Sigmoid colon (tissue), 4 donors: Measurements from ENCODE around the gene BHLHA15.

Source experiments
- EP300 ChIP-seq, 4 donors: sonication (generic); formaldehyde crosslinking; IDR thresholded peaks; one replicate each; pipeline ENCODE4 v1.6.1; 2017; ENCODE audit warnings: antibody characterized with exemption in 4 of 4
- POLR2AphosphoS5 ChIP-seq, 4 donors: sonication (generic); formaldehyde crosslinking; IDR thresholded peaks; one replicate each; pipeline ENCODE4 v1.6.1; 2017; ENCODE audit warnings: antibody characterized with exemption in 4 of 4
- TF ChIP-seq, protein P1 (sequence below), 4 experiments: fragments of 450-650 bp in 3 of 4; fragments of 200-600 bp in 1 of 4; IDR thresholded peaks; one replicate each; pipeline ENCODE4 v1.5.1; 2016 to 2019; ENCODE audit warnings: antibody characterized with exemption in 4 of 4, mild to moderate bottlenecking in 3 of 4, moderate library complexity in 2 of 4

DNA sequence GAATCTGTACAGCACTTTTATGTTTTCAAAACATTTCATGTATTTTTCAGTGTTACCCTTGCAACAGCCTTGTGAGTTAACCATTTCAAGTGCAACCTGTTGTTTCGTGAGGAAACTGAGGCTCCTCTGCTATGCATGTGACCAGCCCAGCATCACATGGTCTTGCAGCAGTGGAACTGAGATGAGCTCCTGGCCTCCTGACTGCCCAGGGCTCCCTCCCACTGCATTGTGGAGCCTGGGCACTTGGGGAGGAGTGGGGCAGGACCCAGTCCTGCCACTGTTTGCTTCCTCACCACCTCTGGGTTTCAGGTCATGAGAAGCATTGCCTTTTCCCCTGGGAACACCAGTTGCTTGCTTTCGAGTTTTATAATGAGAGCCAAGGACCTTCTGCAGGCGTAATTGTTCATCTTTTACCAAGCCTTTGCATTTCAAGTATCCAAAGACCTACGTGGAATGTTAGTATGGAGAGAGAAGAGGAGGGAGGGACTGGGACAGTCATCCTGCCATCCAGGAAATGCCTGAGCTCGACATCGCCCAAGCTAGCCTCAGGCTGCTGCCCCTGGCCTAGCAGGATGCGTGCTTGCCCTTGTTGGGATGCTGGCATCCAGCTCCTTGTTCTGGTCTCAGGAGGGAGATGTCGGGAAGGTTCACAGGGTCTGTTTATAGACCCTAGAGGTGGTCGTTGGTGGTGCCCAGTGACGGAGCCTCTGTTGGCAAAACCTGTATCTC lies 32.3 kb upstream of the BHLHA15 start:
- TF ChIP-seq EP300 (IDR thresholded peaks at IDR 0.05) (no peak), POLR2AphosphoS5 (IDR thresholded peaks at IDR 0.05) (no peak)
- TF ChIP-seq, protein P1, sequence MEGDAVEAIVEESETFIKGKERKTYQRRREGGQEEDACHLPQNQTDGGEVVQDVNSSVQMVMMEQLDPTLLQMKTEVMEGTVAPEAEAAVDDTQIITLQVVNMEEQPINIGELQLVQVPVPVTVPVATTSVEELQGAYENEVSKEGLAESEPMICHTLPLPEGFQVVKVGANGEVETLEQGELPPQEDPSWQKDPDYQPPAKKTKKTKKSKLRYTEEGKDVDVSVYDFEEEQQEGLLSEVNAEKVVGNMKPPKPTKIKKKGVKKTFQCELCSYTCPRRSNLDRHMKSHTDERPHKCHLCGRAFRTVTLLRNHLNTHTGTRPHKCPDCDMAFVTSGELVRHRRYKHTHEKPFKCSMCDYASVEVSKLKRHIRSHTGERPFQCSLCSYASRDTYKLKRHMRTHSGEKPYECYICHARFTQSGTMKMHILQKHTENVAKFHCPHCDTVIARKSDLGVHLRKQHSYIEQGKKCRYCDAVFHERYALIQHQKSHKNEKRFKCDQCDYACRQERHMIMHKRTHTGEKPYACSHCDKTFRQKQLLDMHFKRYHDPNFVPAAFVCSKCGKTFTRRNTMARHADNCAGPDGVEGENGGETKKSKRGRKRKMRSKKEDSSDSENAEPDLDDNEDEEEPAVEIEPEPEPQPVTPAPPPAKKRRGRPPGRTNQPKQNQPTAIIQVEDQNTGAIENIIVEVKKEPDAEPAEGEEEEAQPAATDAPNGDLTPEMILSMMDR (IDR thresholded peaks at IDR 0.05) = no peak
